GM12875 (cell line): Measurements from ENCODE around the gene PABPC1L2A.
"Not testable (repeated sequence)": the region's sequence is repeated elsewhere in the genome, so short reads cannot be mapped to it uniquely, and the experiment has no call there.

Experiments
- H3K4me3 ChIP-seq: one replicate; pipeline ENCODE4 v1.5.1; 2011; ENCODE audit warnings: low read depth, low read length, control low read depth
- TF ChIP-seq, protein P1 (sequence below): IDR thresholded peaks from 2 replicates; pipeline ENCODE4 v1.5.1; 2011; ENCODE audit warnings: low read depth, mild to moderate bottlenecking, control low read depth, inconsistent platforms, low read length, moderate library complexity, borderline replicate concordance; ENCODE audit not compliant: insufficient read depth

Gene PABPC1L2A

DNA sequence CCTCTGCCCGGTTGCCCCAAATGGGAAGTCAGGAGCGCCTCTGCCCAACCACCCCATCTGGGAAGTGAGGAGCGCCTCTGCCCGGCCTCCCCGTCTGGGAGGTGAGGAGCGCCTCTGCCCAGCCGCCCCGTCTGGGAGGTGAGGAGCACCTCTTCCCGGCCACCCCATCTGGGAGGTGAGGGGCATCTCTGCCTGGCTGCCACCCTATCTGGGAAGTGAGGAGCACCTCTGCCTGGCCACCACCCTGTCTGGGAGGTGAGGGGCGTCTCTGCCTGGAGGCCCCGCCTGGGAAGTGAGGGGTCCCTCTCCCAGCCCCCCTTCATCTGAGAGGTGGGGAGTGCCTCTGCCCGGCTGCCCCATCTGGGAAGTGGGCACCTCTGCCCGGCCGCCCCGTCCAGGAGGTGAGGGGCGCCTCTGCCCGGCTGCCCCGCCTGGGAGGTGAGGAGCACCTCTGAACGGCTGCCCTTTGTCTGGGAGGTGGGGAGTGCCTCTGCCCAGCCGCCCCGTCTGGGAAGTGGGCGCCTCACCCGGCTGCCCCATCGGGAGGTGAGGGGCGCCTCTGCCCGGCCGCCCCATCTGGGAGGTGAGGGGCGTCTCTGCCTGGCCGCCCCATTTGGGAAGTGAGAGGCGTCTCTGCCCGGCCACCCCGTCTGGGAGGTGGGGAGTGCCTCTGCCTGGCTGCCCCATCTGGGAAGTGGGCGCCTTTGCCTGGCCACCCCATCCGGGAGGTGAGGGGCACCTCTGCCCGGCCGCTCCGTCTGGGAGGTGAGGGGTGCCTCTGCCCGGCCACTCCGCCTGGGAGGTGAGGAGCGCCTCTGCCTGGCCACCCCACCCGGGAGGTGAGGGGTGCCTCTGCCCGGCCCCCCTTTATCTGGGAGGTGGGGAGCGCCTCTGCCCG is 10.6 kb downstream of the PABPC1L2A start:
- H3K4me3 ChIP-seq, result no peak overlapping the region
- TF ChIP-seq, protein P1, sequence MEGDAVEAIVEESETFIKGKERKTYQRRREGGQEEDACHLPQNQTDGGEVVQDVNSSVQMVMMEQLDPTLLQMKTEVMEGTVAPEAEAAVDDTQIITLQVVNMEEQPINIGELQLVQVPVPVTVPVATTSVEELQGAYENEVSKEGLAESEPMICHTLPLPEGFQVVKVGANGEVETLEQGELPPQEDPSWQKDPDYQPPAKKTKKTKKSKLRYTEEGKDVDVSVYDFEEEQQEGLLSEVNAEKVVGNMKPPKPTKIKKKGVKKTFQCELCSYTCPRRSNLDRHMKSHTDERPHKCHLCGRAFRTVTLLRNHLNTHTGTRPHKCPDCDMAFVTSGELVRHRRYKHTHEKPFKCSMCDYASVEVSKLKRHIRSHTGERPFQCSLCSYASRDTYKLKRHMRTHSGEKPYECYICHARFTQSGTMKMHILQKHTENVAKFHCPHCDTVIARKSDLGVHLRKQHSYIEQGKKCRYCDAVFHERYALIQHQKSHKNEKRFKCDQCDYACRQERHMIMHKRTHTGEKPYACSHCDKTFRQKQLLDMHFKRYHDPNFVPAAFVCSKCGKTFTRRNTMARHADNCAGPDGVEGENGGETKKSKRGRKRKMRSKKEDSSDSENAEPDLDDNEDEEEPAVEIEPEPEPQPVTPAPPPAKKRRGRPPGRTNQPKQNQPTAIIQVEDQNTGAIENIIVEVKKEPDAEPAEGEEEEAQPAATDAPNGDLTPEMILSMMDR, result no peak

DNA sequence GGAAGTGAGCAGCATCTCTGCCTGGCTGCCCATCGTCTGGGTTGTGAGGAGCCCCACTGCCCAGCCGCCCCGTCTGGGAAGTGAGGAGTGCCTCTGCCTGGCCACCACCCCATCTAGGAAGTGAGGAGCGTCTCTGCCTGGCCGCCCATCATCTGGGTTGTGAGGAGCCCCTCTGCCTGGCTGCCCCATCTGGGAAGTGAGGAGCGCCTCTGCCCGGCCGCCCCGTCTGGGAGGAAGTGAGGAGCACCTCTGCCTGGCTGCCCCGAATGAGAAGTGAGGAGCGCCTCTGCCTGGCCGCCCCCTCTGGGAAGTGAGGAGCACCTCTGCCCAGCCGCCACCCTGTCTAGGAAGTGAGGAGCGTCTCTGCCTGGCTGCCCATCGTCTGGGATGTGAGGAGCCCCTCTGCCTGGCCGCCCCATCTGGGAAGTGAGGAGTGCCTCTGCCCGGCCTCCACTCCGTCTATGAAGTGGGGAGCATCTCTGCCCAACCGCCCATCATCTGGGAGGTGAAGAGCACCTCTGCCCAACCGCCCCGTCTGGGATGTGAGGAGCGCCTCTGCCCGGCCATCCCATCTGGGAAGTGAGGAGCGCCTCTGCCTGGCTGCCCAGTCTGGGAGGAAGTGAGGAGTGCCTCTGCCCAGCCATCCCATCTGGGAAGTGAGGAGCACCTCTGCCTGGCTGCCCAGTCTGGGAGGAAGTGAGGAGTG is 11.4 kb downstream of the PABPC1L2A start:
- not testable (repeated sequence) for H3K4me3 ChIP-seq

DNA sequence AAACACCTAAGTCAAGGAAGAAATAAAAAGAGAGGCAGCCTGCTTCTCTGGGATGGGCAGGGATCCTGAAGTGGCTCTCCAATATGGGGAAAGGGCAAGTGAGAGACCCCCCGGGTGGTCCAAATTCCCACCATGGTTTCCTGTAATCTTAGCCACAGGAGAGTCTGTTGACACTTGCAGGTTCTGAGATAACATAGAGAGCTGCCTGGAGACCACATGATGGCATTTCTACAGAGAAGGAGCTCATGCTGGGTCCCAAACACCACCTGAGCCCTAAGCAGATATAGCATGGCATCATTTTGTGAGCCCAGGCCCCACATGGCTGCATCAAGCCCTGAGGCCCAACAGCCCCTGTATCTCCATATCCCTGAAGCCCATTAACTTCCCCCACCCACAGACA is 50.4 kb downstream of the PABPC1L2A start:
- H3K4me3 ChIP-seq, result no peak overlapping the region
- TF ChIP-seq, protein P1, result no peak
